SK-N-SH (cell line): ENCODE measurements around the gene SPON1. TPM values are rescaled to one million over a fixed set of nuclear protein-coding genes. Genes with fewer than 3 reads are reported as not detected.

ENCODE experiments used
- CTCF ChIA-PET: fragments of 300-600, 350-600 bp; formaldehyde crosslinking; extraction: SDS; loops from one replicate; lab custom pipeline; 2021; lab: Yijun Ruan, JAX
- POLR2A ChIA-PET: fragments of 350-600 bp; sonication (Branson Sonifier 250); formaldehyde crosslinking; extraction: SDS; loops from one replicate; lab custom pipeline; 2020; ENCODE audit warnings: antibody characterized with exemption, inconsistent platforms; lab: Yijun Ruan, JAX
- DNase-seq: peaks from one replicate; pipeline ENCODE4 v3.0.0; 2012
- H2AFZ ChIP-seq: fragments of 200-600 bp; sonication (generic); 2 replicates; pipeline ENCODE4 v1.8.1; 2016; ENCODE audit warnings: antibody characterized with exemption, mild to moderate bottlenecking, low read depth
- H3F3A ChIP-seq: fragments of 200-600 bp; sonication (generic); replicated peaks from 2 replicates; pipeline ENCODE3; 2016; ENCODE audit warnings: antibody characterized with exemption, mild to moderate bottlenecking; ENCODE audit not compliant: insufficient read depth
- H3K27ac ChIP-seq, 2 experiments: fragments of 200-500 bp in 1 of 2; fragments of 200-600 bp in 1 of 2; sonication (Bioruptor generic) in 1 of 2; sonication (generic), shearing (Covaris generic) in 1 of 2; 2 replicates each; pipeline versions ENCODE4 v1.5.1 to v1.6.1; 2014 to 2016; ENCODE audit warnings: low read depth in 2 of 2, inconsistent platforms in 1 of 2, low read length in 1 of 2, mild to moderate bottlenecking in 1 of 2, mixed read lengths in 1 of 2
- H3K27me3 ChIP-seq: fragments of 200-600 bp; sonication (generic), shearing (Covaris generic); 2 replicates; pipeline ENCODE4 v1.6.1; 2016; ENCODE audit warnings: mixed run types; ENCODE audit not compliant: insufficient read depth
- H3K36me3 ChIP-seq, 2 experiments: fragments of 200-500 bp in 1 of 2; fragments of 200-600 bp in 1 of 2; sonication (Bioruptor generic) in 1 of 2; sonication (generic) in 1 of 2; replicated peaks in 1 of 2; 2 replicates each; pipeline versions ENCODE3 to v1.5.1; 2014 to 2016; ENCODE audit warnings: low read length in 1 of 2, mild to moderate bottlenecking in 1 of 2; ENCODE audit not compliant: insufficient read depth in 2 of 2, control insufficient read depth in 1 of 2
- H3K4me1 ChIP-seq, 2 experiments: fragments of 200-500 bp in 1 of 2; fragments of 200-600 bp in 1 of 2; sonication (Bioruptor generic) in 1 of 2; sonication (generic), shearing (Covaris generic) in 1 of 2; 2 replicates each; pipeline versions ENCODE4 v1.5.1 to v1.6.1; 2014 to 2016; ENCODE audit warnings: low read depth in 1 of 2, low read length in 1 of 2, mixed run types in 1 of 2; ENCODE audit not compliant: insufficient read depth in 2 of 2, control insufficient read depth in 1 of 2
- H3K4me2 ChIP-seq: fragments of 200-600 bp; sonication (generic), shearing (Covaris generic); 2 replicates; pipeline ENCODE4 v1.6.1; 2017; ENCODE audit warnings: mixed run types
- H3K4me3 ChIP-seq, 2 experiments: fragments of 200-500 bp in 1 of 2; fragments of 200-600 bp in 1 of 2; sonication (Bioruptor generic) in 1 of 2; sonication (generic), shearing (Covaris generic) in 1 of 2; 2 replicates each; pipeline versions ENCODE4 v1.5.1 to v1.8.1; 2014 to 2016; ENCODE audit warnings: low read depth in 2 of 2, inconsistent platforms in 1 of 2, low read length in 1 of 2, mild to moderate bottlenecking in 1 of 2, mixed read lengths in 1 of 2, moderate library complexity in 1 of 2
- H3K79me2 ChIP-seq: fragments of 200-600 bp; sonication (generic); 2 replicates; pipeline ENCODE4 v1.8.1; 2017; ENCODE audit warnings: mild to moderate bottlenecking; ENCODE audit not compliant: insufficient read depth
- H3K9ac ChIP-seq: fragments of 200-600 bp; sonication (generic); 2 replicates; pipeline ENCODE4 v1.6.1; 2017; ENCODE audit warnings: mixed run types
- H3K9me2 ChIP-seq: fragments of 200-600 bp; sonication (generic); 2 replicates; pipeline ENCODE4 v1.6.1; 2017; ENCODE audit warnings: mixed run types
- H3K9me3 ChIP-seq: fragments of 200-600 bp; sonication (generic); 2 replicates; pipeline ENCODE4 v1.6.1; 2017; ENCODE audit warnings: mixed run types, mild to moderate bottlenecking, moderate library complexity
- H4K20me1 ChIP-seq: fragments of 200-600 bp; sonication (generic); 2 replicates; pipeline ENCODE4 v1.6.1; 2017; ENCODE audit warnings: mild to moderate bottlenecking, mixed run types; ENCODE audit not compliant: insufficient read depth
- FOXM1 ChIP-seq: IDR thresholded peaks from 2 replicates; pipeline ENCODE4 v1.4.0; 2012; ENCODE audit warnings: low read depth, mild to moderate bottlenecking
- GATA2 ChIP-seq: sonication (generic); formaldehyde crosslinking; IDR thresholded peaks from 2 replicates; pipeline ENCODE4 v1.5.0; 2020; ENCODE audit warnings: mild to moderate bottlenecking, missing genetic modification reagents
- MEF2A ChIP-seq: IDR thresholded peaks from 2 replicates; pipeline ENCODE4 v1.4.0; 2012; ENCODE audit warnings: low read depth, borderline replicate concordance
- MXI1 ChIP-seq: IDR thresholded peaks from 2 replicates; pipeline ENCODE4 v1.6.1; 2012; ENCODE audit warnings: mild to moderate bottlenecking, low read depth, low read length, improper control_type of control experiment
- NFIC ChIP-seq: IDR thresholded peaks from 2 replicates; pipeline ENCODE4 v1.4.0; 2012; ENCODE audit warnings: borderline replicate concordance
- RAD21 ChIP-seq: IDR thresholded peaks from 2 replicates; pipeline ENCODE4 v1.6.1; 2012; ENCODE audit warnings: mild to moderate bottlenecking, low read length
- RXRA ChIP-seq: IDR thresholded peaks from 2 replicates; pipeline ENCODE4 v1.4.0; 2012; ENCODE audit warnings: low read depth, mild to moderate bottlenecking, borderline replicate concordance
- SIN3A ChIP-seq: IDR thresholded peaks from 2 replicates; pipeline ENCODE4 v1.6.1; 2012; ENCODE audit warnings: low read depth, mild to moderate bottlenecking, low read length, moderate library complexity, borderline replicate concordance
- SMC3 ChIP-seq: IDR thresholded peaks from 2 replicates; pipeline ENCODE4 v1.6.1; 2012; ENCODE audit warnings: low read depth, low read length, improper control_type of control experiment
- TCF12 ChIP-seq: IDR thresholded peaks from 2 replicates; pipeline ENCODE4 v1.4.0; 2012
- TEAD4 ChIP-seq: IDR thresholded peaks from 2 replicates; pipeline ENCODE4 v1.4.0; 2012; ENCODE audit warnings: mild to moderate bottlenecking, borderline replicate concordance; ENCODE audit not compliant: insufficient read depth
- WGBS: methylation state at CpG from one replicate; pipeline ENCODE4 v1.1.6; 2017; ENCODE audit warnings: low lambda C conversion rate; 5-methylcytosine and 5-hydroxymethylcytosine counted together
- polyA plus RNA-seq, 3 experiments: library from polyadenylated mRNA; depleted of rRNA; stranded (reverse); fragments of >200 nt; gene quantifications; 2 replicates each; pipeline ENCODE4 v1.2.3, GENCODE V29; 2012
- TF ChIP-seq, protein P1 (sequence below): fragments of 150-350 bp; IDR thresholded peaks from 2 replicates; pipeline ENCODE4 v1.6.1; 2017; ENCODE audit warnings: antibody characterized with exemption, low read length, low read depth, borderline replicate concordance
- TF ChIP-seq, protein P2 (sequence below): IDR thresholded peaks from 2 replicates; pipeline ENCODE4 v1.4.0; 2012; ENCODE audit warnings: low read depth
- TF ChIP-seq, protein P3 (sequence below): fragments of 200-600 bp; sonication (generic); IDR thresholded peaks from 2 replicates; pipeline ENCODE4 v1.6.1; 2017; ENCODE audit warnings: antibody characterized with exemption, mild to moderate bottlenecking, moderate library complexity

The SPON1 gene
- polyA plus RNA-seq, 1 of the 3 experiments (the other 2 are of a cell fraction), result not detected

DNA sequence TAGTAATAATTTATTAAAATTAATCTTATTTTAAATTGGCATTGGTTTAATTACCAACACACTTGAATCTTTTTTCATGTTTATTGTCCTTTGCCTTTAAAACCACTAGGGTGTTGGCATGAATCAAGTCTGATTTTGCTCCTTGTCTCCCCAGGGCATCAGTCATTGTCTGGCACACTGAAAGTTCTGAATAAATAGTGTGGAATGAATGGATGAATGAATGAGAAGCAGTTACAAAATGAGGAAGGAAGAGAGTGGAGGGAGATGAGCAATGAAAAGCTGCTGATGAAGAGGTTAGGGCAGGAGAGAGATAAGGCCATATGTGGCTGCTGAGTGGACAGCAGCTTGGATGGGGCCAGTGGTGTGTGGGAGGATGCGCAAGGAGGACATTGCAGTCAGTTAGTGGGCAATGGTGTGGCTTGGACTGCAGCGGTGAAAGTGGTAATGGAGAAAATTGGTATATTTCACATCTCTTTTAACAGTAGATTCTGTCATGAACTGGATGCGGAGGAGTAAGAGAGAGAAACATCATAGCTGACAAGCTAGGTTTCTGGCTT lies 132.0 kb downstream of the SPON1 start:
- WGBS, result 65% methylated on average over 3 of the region's 3 CpGs
- POLR2A ChIA-PET, result no interaction called here
- H3K4me1 ChIP-seq, result peaks cover 0 to 2% of the 10 kb centered on the region in 2 experiments; a peak in 1 of 4 replicates

DNA sequence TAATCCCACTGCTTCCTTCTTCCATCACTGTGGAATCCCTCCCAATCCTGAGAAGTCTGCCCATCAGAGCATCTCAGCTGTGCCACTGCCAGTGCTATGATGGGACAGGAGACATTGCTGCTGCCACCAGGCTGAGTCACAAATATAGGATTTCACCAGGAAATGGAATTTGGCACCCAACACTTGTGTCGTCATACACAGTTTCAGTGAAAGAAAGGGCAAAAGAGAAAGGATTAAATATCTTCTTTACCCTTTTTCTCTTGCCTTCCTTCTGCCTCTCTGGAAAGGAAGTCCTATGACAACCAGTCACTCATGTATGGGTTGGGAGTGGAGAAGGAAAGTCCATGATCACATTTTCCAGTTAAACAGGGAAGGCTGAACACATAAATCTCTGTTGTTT lies 133.4 kb downstream of the SPON1 start:
- Histone ChIP-seq H3K27me3 (peaks cover 15% of the 10 kb centered on the region; the same call in 1 of the 2 replicates), H3K36me3 (no peaks in the 10 kb centered on the region), H3K27ac (no peak overlapping the region), H2AFZ (no peak overlapping the region), H3K4me1 (no peaks in the 10 kb centered on the region; a peak in 1 of 4 replicates)
- TF ChIP-seq MEF2A, result no peak
- TF ChIP-seq, all 33 proteins: peak for 0
- no peaks in the 10 kb centered on the region for H3K9me3 ChIP-seq
- POLR2A ChIA-PET, result no interaction called here
- no peak for DNase-seq
- no peaks in the 10 kb centered on the region for H3K9me2 ChIP-seq
- H3F3A ChIP-seq, result no peaks in the 10 kb centered on the region
- 35% methylated on average over 1 of the region's 1 CpG for WGBS
- H3K4me2 ChIP-seq, result no peak overlapping the region
- H3K9ac ChIP-seq, result no peak overlapping the region
- CTCF ChIA-PET, result no interaction called here
- no peaks in the 10 kb centered on the region for H3K79me2 ChIP-seq
- no peak overlapping the region for H3K4me3 ChIP-seq
- H4K20me1 ChIP-seq, result no peaks in the 10 kb centered on the region

More for the DNA sequence above, 132.0 kb downstream of the SPON1 start:
- H3K36me3 ChIP-seq, result no peaks in the 10 kb centered on the region
- no peaks in the 10 kb centered on the region for H3K9me2 ChIP-seq
- no peak for DNase-seq
- H3K79me2 ChIP-seq, result no peaks in the 10 kb centered on the region
- H3K27me3 ChIP-seq, result peaks cover 22% of the 10 kb centered on the region; the same call in 1 of the 2 replicates
- no peak overlapping the region for H3K4me3 ChIP-seq
- H3F3A ChIP-seq, result no peaks in the 10 kb centered on the region
- no peaks in the 10 kb centered on the region for H3K9me3 ChIP-seq
- no peak overlapping the region for H2AFZ ChIP-seq
- H3K27ac ChIP-seq, result no peak overlapping the region
- no peak overlapping the region for H3K9ac ChIP-seq
- H4K20me1 ChIP-seq, result no peaks in the 10 kb centered on the region
- no peak overlapping the region for H3K4me2 ChIP-seq
- TF ChIP-seq GATA2, result no peak
- no peak for TF ChIP-seq TCF12
- no peak for TF ChIP-seq TEAD4
- TF ChIP-seq, protein P1, sequence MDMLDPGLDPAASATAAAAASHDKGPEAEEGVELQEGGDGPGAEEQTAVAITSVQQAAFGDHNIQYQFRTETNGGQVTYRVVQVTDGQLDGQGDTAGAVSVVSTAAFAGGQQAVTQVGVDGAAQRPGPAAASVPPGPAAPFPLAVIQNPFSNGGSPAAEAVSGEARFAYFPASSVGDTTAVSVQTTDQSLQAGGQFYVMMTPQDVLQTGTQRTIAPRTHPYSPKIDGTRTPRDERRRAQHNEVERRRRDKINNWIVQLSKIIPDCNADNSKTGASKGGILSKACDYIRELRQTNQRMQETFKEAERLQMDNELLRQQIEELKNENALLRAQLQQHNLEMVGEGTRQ, result no peak
- TF ChIP-seq RAD21, result no peak
- TF ChIP-seq, protein P2, sequence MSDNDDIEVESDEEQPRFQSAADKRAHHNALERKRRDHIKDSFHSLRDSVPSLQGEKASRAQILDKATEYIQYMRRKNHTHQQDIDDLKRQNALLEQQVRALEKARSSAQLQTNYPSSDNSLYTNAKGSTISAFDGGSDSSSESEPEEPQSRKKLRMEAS, result no peak
- no peak for TF ChIP-seq SMC3
- CTCF ChIA-PET, result no interaction called here

DNA sequence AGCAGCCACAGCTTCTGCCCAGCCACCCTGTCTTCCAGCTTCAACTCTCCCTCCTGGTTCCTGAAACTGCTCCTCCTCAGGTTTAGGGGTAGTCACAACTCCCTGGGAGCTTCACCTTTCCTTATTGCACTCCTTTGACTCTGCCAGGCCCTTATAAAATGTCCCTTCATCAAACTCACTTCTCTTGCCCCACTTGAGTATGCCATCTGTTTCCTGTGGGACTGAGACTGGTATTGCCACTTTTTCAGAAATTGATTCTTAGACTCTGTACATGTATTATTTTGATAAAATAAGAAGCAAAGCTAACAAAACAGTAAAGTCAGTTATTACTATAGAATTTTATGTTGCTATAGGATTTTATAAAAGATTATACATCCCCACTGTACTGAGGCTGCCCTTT lies 134.1 kb downstream of the SPON1 start:
- Histone ChIP-seq H3K9ac (no peak overlapping the region), H3F3A (no peaks in the 10 kb centered on the region), H3K9me3 (no peaks in the 10 kb centered on the region), H3K36me3 (no peaks in the 10 kb centered on the region), H3K4me1 (no peaks in the 10 kb centered on the region; a peak in 1 of 4 replicates), H4K20me1 (no peaks in the 10 kb centered on the region), H3K27me3 (peaks cover 15% of the 10 kb centered on the region; the same call in 1 of the 2 replicates), H3K9me2 (no peaks in the 10 kb centered on the region), H3K4me3 (no peak overlapping the region), H2AFZ (no peak overlapping the region), H3K27ac (no peak overlapping the region), H3K79me2 (no peaks in the 10 kb centered on the region), H3K4me2 (no peak overlapping the region)
- POLR2A ChIA-PET, result interaction anchor here (0.9 kb wide), 1 partner anchor 137 kb away, joined by 3 read pairs; no protein-coding TSS in a partner anchor
- CTCF ChIA-PET, result no interaction called here
- DNase-seq, result no peak
- TF ChIP-seq, protein P1, result no peak
- TF ChIP-seq, protein P3, sequence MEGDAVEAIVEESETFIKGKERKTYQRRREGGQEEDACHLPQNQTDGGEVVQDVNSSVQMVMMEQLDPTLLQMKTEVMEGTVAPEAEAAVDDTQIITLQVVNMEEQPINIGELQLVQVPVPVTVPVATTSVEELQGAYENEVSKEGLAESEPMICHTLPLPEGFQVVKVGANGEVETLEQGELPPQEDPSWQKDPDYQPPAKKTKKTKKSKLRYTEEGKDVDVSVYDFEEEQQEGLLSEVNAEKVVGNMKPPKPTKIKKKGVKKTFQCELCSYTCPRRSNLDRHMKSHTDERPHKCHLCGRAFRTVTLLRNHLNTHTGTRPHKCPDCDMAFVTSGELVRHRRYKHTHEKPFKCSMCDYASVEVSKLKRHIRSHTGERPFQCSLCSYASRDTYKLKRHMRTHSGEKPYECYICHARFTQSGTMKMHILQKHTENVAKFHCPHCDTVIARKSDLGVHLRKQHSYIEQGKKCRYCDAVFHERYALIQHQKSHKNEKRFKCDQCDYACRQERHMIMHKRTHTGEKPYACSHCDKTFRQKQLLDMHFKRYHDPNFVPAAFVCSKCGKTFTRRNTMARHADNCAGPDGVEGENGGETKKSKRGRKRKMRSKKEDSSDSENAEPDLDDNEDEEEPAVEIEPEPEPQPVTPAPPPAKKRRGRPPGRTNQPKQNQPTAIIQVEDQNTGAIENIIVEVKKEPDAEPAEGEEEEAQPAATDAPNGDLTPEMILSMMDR, result no peak
- TF ChIP-seq GATA2 (no peak), RXRA (no peak), FOXM1 (no peak), NFIC (no peak), MXI1 (no peak), SIN3A (no peak)
